Muscle layer of colon (tissue), 2 donors: ENCODE data around the gene ATP8B1.

Source experiments
- H3K27ac ChIP-seq: one replicate; pipeline ENCODE4 v1.7.0; 2013; ENCODE audit warnings: low read depth, mild to moderate bottlenecking, low read length, moderate library complexity
- H3K27me3 ChIP-seq, 2 donors: one replicate each; pipeline ENCODE4 v1.7.0; 2013; ENCODE audit warnings: low read length in 2 of 2, mild to moderate bottlenecking in 2 of 2; ENCODE audit not compliant: insufficient read depth in 2 of 2, control insufficient read depth in 1 of 2
- H3K36me3 ChIP-seq: one replicate; pipeline ENCODE4 v1.7.0; 2013; ENCODE audit warnings: mild to moderate bottlenecking, low read length; ENCODE audit not compliant: insufficient read depth
- H3K4me1 ChIP-seq: one replicate; pipeline ENCODE4 v1.7.0; 2013; ENCODE audit warnings: mild to moderate bottlenecking, low read length; ENCODE audit not compliant: insufficient read depth
- H3K4me3 ChIP-seq, 2 donors: one replicate each; pipeline ENCODE4 v1.7.0; 2013; ENCODE audit warnings: low read length in 2 of 2, low read depth in 1 of 2, mild to moderate bottlenecking in 1 of 2, moderate library complexity in 1 of 2
- H3K9ac ChIP-seq: one replicate; pipeline ENCODE4 v1.7.0; 2013; ENCODE audit warnings: low read length
- H3K9me3 ChIP-seq: one replicate; pipeline ENCODE4 v1.7.0; 2013; ENCODE audit warnings: mild to moderate bottlenecking, low read length
- donor health status: abdominal sarcoma.
- donor health status: Adenocarcinoma of cecum.

The ATP8B1 gene

GRCh38 chr18:57776354-57776753 is 26.8 kb downstream of the ATP8B1 start:
- Histone ChIP-seq H3K4me1 (peaks cover 19% of the 10 kb centered on the region), H3K27me3 (no peaks in the 10 kb centered on the region), H3K27ac (no peak overlapping the region), H3K9ac (no peak overlapping the region), H3K9me3 (no peaks in the 10 kb centered on the region), H3K36me3 (no peaks in the 10 kb centered on the region), H3K4me3 (no peak overlapping the region)

GRCh38 chr18:57775937-57776336 is 27.2 kb downstream of the ATP8B1 start:
- Histone ChIP-seq H3K9me3 (no peaks in the 10 kb centered on the region), H3K36me3 (no peaks in the 10 kb centered on the region), H3K4me3 (no peak overlapping the region), H3K27ac (no peak overlapping the region), H3K27me3 (no peaks in the 10 kb centered on the region), H3K4me1 (peaks cover 14% of the 10 kb centered on the region), H3K9ac (no peak overlapping the region)

- H3K9me3 ChIP-seq = no peaks in the 10 kb centered on the region
- no peaks in the 10 kb centered on the region for H3K36me3 ChIP-seq
- no peak overlapping the region for H3K4me3 ChIP-seq
- no peak overlapping the region for H3K9ac ChIP-seq
- H3K27me3 ChIP-seq = no peaks in the 10 kb centered on the region
- H3K4me1 ChIP-seq = peaks cover 14% of the 10 kb centered on the region
- H3K27ac ChIP-seq = no peak overlapping the region
Measured at GRCh38 chr18:57772387-57772799, 30.7 kb downstream of the ATP8B1 start.

GRCh38 chr18:57771626-57772025 is 31.5 kb downstream of the ATP8B1 start:
- no peak overlapping the region for H3K27ac ChIP-seq
- H3K9ac ChIP-seq = no peak overlapping the region
- H3K4me1 ChIP-seq = peaks cover 11% of the 10 kb centered on the region
- no peaks in the 10 kb centered on the region for H3K9me3 ChIP-seq
- H3K36me3 ChIP-seq = no peaks in the 10 kb centered on the region
- H3K4me3 ChIP-seq = no peak overlapping the region
- H3K27me3 ChIP-seq = no peaks in the 10 kb centered on the region

GRCh38 chr18:57771193-57771592 is 31.9 kb downstream of the ATP8B1 start:
- no peak overlapping the region for H3K4me3 ChIP-seq
- no peak overlapping the region for H3K9ac ChIP-seq
- no peaks in the 10 kb centered on the region for H3K9me3 ChIP-seq
- no peak overlapping the region for H3K27ac ChIP-seq
- H3K36me3 ChIP-seq = no peaks in the 10 kb centered on the region
- H3K27me3 ChIP-seq = no peaks in the 10 kb centered on the region
- H3K4me1 ChIP-seq = peaks cover 11% of the 10 kb centered on the region

GRCh38 chr18:57768537-57769326 is 34.4 kb downstream of the ATP8B1 start:
- Histone ChIP-seq H3K27ac (peak overlapping the region; percentile 22), H3K9ac (no peak overlapping the region), H3K36me3 (no peaks in the 10 kb centered on the region), H3K9me3 (no peaks in the 10 kb centered on the region), H3K4me3 (no peak overlapping the region), H3K27me3 (no peaks in the 10 kb centered on the region), H3K4me1 (peaks cover 11% of the 10 kb centered on the region)

- Histone ChIP-seq H3K27ac (no peak overlapping the region), H3K4me1 (peaks cover 11% of the 10 kb centered on the region), H3K27me3 (no peaks in the 10 kb centered on the region)
Measured at GRCh38 chr18:57767259-57768050, 35.7 kb downstream of the ATP8B1 start.

GRCh38 chr18:57764995-57765394 is 38.1 kb downstream of the ATP8B1 start:
- H3K9me3 ChIP-seq = no peaks in the 10 kb centered on the region
- no peaks in the 10 kb centered on the region for H3K27me3 ChIP-seq
- H3K4me1 ChIP-seq = peaks cover 11% of the 10 kb centered on the region
- H3K4me3 ChIP-seq = no peak overlapping the region
- no peak overlapping the region for H3K9ac ChIP-seq
- H3K27ac ChIP-seq = no peak overlapping the region
- no peaks in the 10 kb centered on the region for H3K36me3 ChIP-seq

More at GRCh38 chr18:57767259-57768050, 35.7 kb downstream of the ATP8B1 start:
- no peaks in the 10 kb centered on the region for H3K9me3 ChIP-seq
- H3K9ac ChIP-seq = no peak overlapping the region
- H3K36me3 ChIP-seq = no peaks in the 10 kb centered on the region
- H3K4me3 ChIP-seq = no peak overlapping the region

GRCh38 chr18:57764087-57764486 is 39.0 kb downstream of the ATP8B1 start:
- peaks cover 9% of the 10 kb centered on the region for H3K4me1 ChIP-seq
- no peaks in the 10 kb centered on the region for H3K9me3 ChIP-seq
- no peak overlapping the region for H3K27ac ChIP-seq
- no peaks in the 10 kb centered on the region for H3K36me3 ChIP-seq
- no peak overlapping the region for H3K4me3 ChIP-seq
- H3K9ac ChIP-seq = no peak overlapping the region
- H3K27me3 ChIP-seq = no peaks in the 10 kb centered on the region

- Histone ChIP-seq H3K4me3 (no peak overlapping the region), H3K27ac (no peak overlapping the region), H3K27me3 (no peaks in the 10 kb centered on the region), H3K9me3 (no peaks in the 10 kb centered on the region), H3K4me1 (no peaks in the 10 kb centered on the region), H3K36me3 (no peaks in the 10 kb centered on the region), H3K9ac (no peak overlapping the region)
Measured at GRCh38 chr18:57762686-57763085, 40.4 kb downstream of the ATP8B1 start.

GRCh38 chr18:57759650-57760049 is 43.5 kb downstream of the ATP8B1 start:
- Histone ChIP-seq H3K4me3 (no peak overlapping the region), H3K4me1 (no peaks in the 10 kb centered on the region), H3K9ac (no peak overlapping the region), H3K27ac (no peak overlapping the region), H3K36me3 (no peaks in the 10 kb centered on the region), H3K9me3 (no peaks in the 10 kb centered on the region), H3K27me3 (no peaks in the 10 kb centered on the region)
